ENCODE data around the gene KCNT1. TPM values are rescaled to one million over a fixed set of nuclear protein-coding genes. Genes with fewer than 3 reads are reported as not detected.

KCNT1 gene
- total and polyA plus RNA-seq, 3 donors from 2014 or later, result 1.8 to 7.3 (median 5.3) TPM

GRCh38 chr9:135796784-135797485 lies 95.0 kb downstream of the KCNT1 start:
- no peak overlapping the region for H3K27ac ChIP-seq
- H3K27me3 ChIP-seq, result no peaks in the 10 kb centered on the region
- H3K4me1 ChIP-seq, result peaks cover 3% of the 10 kb centered on the region
- 52 to 70% methylated on average over 8 to 20 of the region's 22 CpGs for WGBS, 2 donors
- intact Hi-C loops (cut with DNase I; ENCODE audit: low total_unique reads), result no loop called here
- DNase-seq, result no peak
- no peaks in the 10 kb centered on the region for H3K9me3 ChIP-seq
- TF ChIP-seq, protein P1, sequence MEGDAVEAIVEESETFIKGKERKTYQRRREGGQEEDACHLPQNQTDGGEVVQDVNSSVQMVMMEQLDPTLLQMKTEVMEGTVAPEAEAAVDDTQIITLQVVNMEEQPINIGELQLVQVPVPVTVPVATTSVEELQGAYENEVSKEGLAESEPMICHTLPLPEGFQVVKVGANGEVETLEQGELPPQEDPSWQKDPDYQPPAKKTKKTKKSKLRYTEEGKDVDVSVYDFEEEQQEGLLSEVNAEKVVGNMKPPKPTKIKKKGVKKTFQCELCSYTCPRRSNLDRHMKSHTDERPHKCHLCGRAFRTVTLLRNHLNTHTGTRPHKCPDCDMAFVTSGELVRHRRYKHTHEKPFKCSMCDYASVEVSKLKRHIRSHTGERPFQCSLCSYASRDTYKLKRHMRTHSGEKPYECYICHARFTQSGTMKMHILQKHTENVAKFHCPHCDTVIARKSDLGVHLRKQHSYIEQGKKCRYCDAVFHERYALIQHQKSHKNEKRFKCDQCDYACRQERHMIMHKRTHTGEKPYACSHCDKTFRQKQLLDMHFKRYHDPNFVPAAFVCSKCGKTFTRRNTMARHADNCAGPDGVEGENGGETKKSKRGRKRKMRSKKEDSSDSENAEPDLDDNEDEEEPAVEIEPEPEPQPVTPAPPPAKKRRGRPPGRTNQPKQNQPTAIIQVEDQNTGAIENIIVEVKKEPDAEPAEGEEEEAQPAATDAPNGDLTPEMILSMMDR (IDR thresholded peaks at IDR 0.05), result no peak
- TF ChIP-seq POLR2A (IDR thresholded peaks at IDR 0.05), result no peak
- no peaks in the 10 kb centered on the region for H3K36me3 ChIP-seq (ENCODE audit: low read depth, missing control alignments)
- H3K4me3 ChIP-seq, result no peak overlapping the region

DNA sequence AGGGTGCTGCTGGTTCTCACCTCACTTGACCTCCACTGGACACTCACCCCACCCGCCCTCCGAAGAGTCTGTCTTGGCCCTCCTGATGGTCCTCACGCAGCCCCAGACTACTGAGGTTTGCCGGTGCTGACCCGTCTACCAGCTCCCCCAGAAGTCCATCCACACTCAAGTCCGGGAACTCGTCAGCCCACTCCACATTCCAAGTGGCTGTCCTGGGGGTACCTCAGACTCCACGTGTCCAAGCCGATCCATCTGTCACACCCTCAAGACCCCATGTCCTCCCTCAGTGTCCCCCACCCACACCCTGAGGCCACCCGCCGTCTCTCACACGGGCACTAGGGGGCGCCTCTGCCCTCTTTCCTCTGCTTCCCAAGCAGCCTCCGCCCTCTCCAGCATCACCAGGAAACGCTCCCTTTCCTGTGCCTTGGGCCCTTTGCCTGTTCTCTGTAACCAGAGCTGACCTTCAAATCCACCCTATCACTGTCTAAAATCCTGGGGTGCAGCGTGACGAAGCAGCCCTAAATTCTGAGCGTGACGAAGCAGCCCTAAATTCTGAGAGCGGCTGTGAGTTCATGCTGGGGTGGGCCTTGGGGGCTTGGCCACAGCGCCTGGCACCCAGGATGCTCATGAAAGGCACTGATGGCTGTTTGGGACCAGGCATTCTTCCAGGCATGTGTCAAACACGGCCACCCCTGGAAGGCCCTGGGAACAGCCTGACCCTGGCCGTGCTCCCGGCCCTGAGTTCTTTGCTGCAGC lies 95.7 kb downstream of the KCNT1 start:
- DNase-seq, result peak; percentile 77
- H3K36me3 ChIP-seq (ENCODE audit: low read depth, missing control alignments), result no peaks in the 10 kb centered on the region

GRCh38 chr9:135798263-135798585 lies 96.2 kb downstream of the KCNT1 start:
- 46 to 62% methylated on average over 10 of the region's 10 CpGs for WGBS, 2 donors
- intact Hi-C loops (cut with DNase I; ENCODE audit: low total_unique reads), result no loop called here
- no peak overlapping the region for H3K4me3 ChIP-seq

More for the DNA sequence above, 95.7 kb downstream of the KCNT1 start:
- Histone ChIP-seq H3K4me3 (no peak overlapping the region), H3K9me3 (no peaks in the 10 kb centered on the region), H3K27me3 (no peaks in the 10 kb centered on the region), H3K4me1 (peaks cover 3% of the 10 kb centered on the region), H3K27ac (no peak overlapping the region)
- intact Hi-C loops (cut with DNase I; ENCODE audit: low total_unique reads), result no loop called here
- TF ChIP-seq POLR2A (IDR thresholded peaks at IDR 0.05), result no peak
- TF ChIP-seq, protein P1 (IDR thresholded peaks at IDR 0.05), result peak in 2 of 3 experiments; percentile 55 to 64
- 32 to 40% methylated on average over 22 to 24 of the region's 24 CpGs for WGBS, 2 donors

DNA sequence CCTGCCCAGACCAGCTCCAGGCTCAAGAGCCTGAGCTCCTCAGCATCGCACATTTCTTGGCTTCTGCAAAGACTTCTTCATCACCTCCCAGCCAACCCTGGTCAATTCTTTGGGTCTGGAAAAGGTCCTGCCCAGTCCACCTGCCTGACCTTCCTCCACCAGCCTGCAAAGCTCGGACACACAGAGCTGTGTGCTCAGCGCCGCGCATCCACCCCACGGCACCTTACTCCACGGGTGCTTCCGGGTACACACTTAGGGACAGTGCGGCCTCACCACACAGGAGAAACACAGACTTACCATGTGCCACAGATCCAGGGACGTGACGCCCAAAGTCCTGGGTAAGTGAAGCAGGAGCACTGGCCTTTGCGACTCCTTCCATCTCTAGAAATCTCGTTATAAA lies 97.3 kb downstream of the KCNT1 start:
- 97 to 99% methylated on average over 13 of the region's 13 CpGs for WGBS, 2 donors
- no peak for DNase-seq
- H3K36me3 ChIP-seq (ENCODE audit: low read depth, missing control alignments), result no peaks in the 10 kb centered on the region
- H3K4me3 ChIP-seq, result no peak overlapping the region
- TF ChIP-seq, protein P1 (IDR thresholded peaks at IDR 0.05), result no peak
- no peak for TF ChIP-seq POLR2A (IDR thresholded peaks at IDR 0.05)
- H3K4me1 ChIP-seq, result peaks cover 3% of the 10 kb centered on the region
- no peaks in the 10 kb centered on the region for H3K9me3 ChIP-seq
- H3K27me3 ChIP-seq, result no peaks in the 10 kb centered on the region
- H3K27ac ChIP-seq, result no peak overlapping the region
- intact Hi-C loops (cut with DNase I; ENCODE audit: low total_unique reads), result no loop called here

More at GRCh38 chr9:135798263-135798585, 96.2 kb downstream of the KCNT1 start:
- no peak for DNase-seq
- no peaks in the 10 kb centered on the region for H3K27me3 ChIP-seq
- TF ChIP-seq POLR2A (IDR thresholded peaks at IDR 0.05), result no peak
- TF ChIP-seq, protein P1 (IDR thresholded peaks at IDR 0.05), result no peak
- H3K9me3 ChIP-seq, result no peaks in the 10 kb centered on the region
- H3K27ac ChIP-seq, result no peak overlapping the region
- peaks cover 3% of the 10 kb centered on the region for H3K4me1 ChIP-seq
- H3K36me3 ChIP-seq (ENCODE audit: low read depth, missing control alignments), result no peaks in the 10 kb centered on the region
